ENCODE measurements around the gene ZEB2.

The ZEB2 gene

GRCh38 chr2:144475044-144475443 is 44.9 kb downstream of the ZEB2 start:
- Histone ChIP-seq H4K20me1 (ENCODE audit: insufficient read depth, low read length) (no peaks in the 10 kb centered on the region), H2AFZ (ENCODE audit: low read depth, low read length) (no peak overlapping the region), H3K9me3 (ENCODE audit: insufficient read depth, low read length, severe bottlenecking) (no peaks in the 10 kb centered on the region), H3K4me3 (ENCODE audit: low read depth in 1 of 2, low read length in 2 of 2) (no peak overlapping the region), H3K9ac (ENCODE audit: low read depth, low read length) (no peak overlapping the region), H3K27ac (ENCODE audit: low read length) (no peak overlapping the region), H3K4me2 (ENCODE audit: insufficient read depth, low read length) (no peak overlapping the region), H3K27me3 (ENCODE audit: insufficient read depth, low read length, poor library complexity) (no peaks in the 10 kb centered on the region), H3K36me3 (ENCODE audit: insufficient read depth, low read length) (0 out of 2 replicates have a peak, but pooled peaks cover 3% of the 10 kb centered on the region), H3K4me1 (ENCODE audit: insufficient read depth, low read length) (no peaks in the 10 kb centered on the region), H3K79me2 (ENCODE audit: insufficient read depth, low read length) (no peaks in the 10 kb centered on the region)
- no peak for TF ChIP-seq EZH2 (IDR thresholded peaks at IDR 0.05; ENCODE audit: borderline replicate concordance, low read depth, low read length, severe bottlenecking)
- TF ChIP-seq CTCF (IDR thresholded peaks at IDR 0.05; ENCODE audit: borderline replicate concordance, extremely low read depth, low read length, poor library complexity, severe bottlenecking): no peak
- DNase-seq: no peak
- ATAC-seq (ENCODE audit: insufficient read depth, low read depth): no peak

DNA sequence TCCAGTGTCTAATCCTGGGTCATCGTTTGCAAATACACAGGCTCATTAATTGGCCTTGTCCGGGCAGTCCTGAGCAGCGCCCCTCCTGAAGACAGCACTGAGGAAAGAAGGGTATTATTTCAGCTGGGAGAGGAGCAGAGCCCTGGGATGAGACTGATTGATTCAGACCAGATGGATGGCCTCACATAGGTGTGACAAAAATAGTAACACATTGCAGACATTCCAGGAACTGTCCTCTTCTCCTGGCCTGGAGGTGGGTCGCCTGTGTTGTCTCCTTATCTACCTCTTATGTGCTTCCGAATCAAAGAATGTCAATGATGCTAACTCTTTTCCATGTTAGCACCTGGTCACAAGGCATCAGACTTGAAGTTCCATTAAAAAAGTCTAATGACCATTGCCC is 45.9 kb downstream of the ZEB2 start:
- H2AFZ ChIP-seq (ENCODE audit: low read depth, low read length): no peak overlapping the region
- no peaks in the 10 kb centered on the region for H3K79me2 ChIP-seq (ENCODE audit: insufficient read depth, low read length)
- H3K27ac ChIP-seq (ENCODE audit: low read length): no peak overlapping the region
- ATAC-seq (ENCODE audit: insufficient read depth, low read depth) (no peak), DNase-seq (no peak)
- no peaks in the 10 kb centered on the region for H3K27me3 ChIP-seq (ENCODE audit: insufficient read depth, low read length, poor library complexity)
- no peaks in the 10 kb centered on the region for H3K9me3 ChIP-seq (ENCODE audit: insufficient read depth, low read length, severe bottlenecking)
- no peaks in the 10 kb centered on the region for H4K20me1 ChIP-seq (ENCODE audit: insufficient read depth, low read length)
- H3K4me1 ChIP-seq (ENCODE audit: insufficient read depth, low read length): no peaks in the 10 kb centered on the region
- H3K4me3 ChIP-seq (ENCODE audit: low read depth in 1 of 2, low read length in 2 of 2): no peak overlapping the region
- no peak overlapping the region for H3K9ac ChIP-seq (ENCODE audit: low read depth, low read length)
- TF ChIP-seq EZH2 (IDR thresholded peaks at IDR 0.05; ENCODE audit: borderline replicate concordance, low read depth, low read length, severe bottlenecking) (no peak), CTCF (IDR thresholded peaks at IDR 0.05; ENCODE audit: borderline replicate concordance, extremely low read depth, low read length, poor library complexity, severe bottlenecking) (no peak)
- no peak overlapping the region for H3K4me2 ChIP-seq (ENCODE audit: insufficient read depth, low read length)
- 0 out of 2 replicates have a peak, but pooled peaks cover 3% of the 10 kb centered on the region for H3K36me3 ChIP-seq (ENCODE audit: insufficient read depth, low read length)

GRCh38 chr2:144472911-144473310 is 47.0 kb downstream of the ZEB2 start:
- no peak overlapping the region for H3K9ac ChIP-seq (ENCODE audit: low read depth, low read length)
- H3K4me2 ChIP-seq (ENCODE audit: insufficient read depth, low read length): no peak overlapping the region
- H3K4me1 ChIP-seq (ENCODE audit: insufficient read depth, low read length): no peaks in the 10 kb centered on the region
- H4K20me1 ChIP-seq (ENCODE audit: insufficient read depth, low read length): no peaks in the 10 kb centered on the region
- no peak for ATAC-seq (ENCODE audit: insufficient read depth, low read depth)
- no peak for DNase-seq
- H3K36me3 ChIP-seq (ENCODE audit: insufficient read depth, low read length): 0 out of 2 replicates have a peak, but pooled peaks cover 3% of the 10 kb centered on the region
- no peak overlapping the region for H3K4me3 ChIP-seq (ENCODE audit: low read depth in 1 of 2, low read length in 2 of 2)
- H3K27ac ChIP-seq (ENCODE audit: low read length): no peak overlapping the region
- no peaks in the 10 kb centered on the region for H3K9me3 ChIP-seq (ENCODE audit: insufficient read depth, low read length, severe bottlenecking)
- no peaks in the 10 kb centered on the region for H3K27me3 ChIP-seq (ENCODE audit: insufficient read depth, low read length, poor library complexity)
- H3K79me2 ChIP-seq (ENCODE audit: insufficient read depth, low read length): no peaks in the 10 kb centered on the region
- no peak overlapping the region for H2AFZ ChIP-seq (ENCODE audit: low read depth, low read length)
- TF ChIP-seq EZH2 (IDR thresholded peaks at IDR 0.05; ENCODE audit: borderline replicate concordance, low read depth, low read length, severe bottlenecking) (no peak), CTCF (IDR thresholded peaks at IDR 0.05; ENCODE audit: borderline replicate concordance, extremely low read depth, low read length, poor library complexity, severe bottlenecking) (no peak)

- no peaks in the 10 kb centered on the region for H3K4me1 ChIP-seq (ENCODE audit: insufficient read depth, low read length)
- H3K4me3 ChIP-seq (ENCODE audit: low read depth in 1 of 2, low read length in 2 of 2): no peak overlapping the region
- no peak overlapping the region for H3K4me2 ChIP-seq (ENCODE audit: insufficient read depth, low read length)
- no peak overlapping the region for H3K9ac ChIP-seq (ENCODE audit: low read depth, low read length)
- H3K9me3 ChIP-seq (ENCODE audit: insufficient read depth, low read length, severe bottlenecking): no peaks in the 10 kb centered on the region
- H3K27me3 ChIP-seq (ENCODE audit: insufficient read depth, low read length, poor library complexity): no peaks in the 10 kb centered on the region
- no peaks in the 10 kb centered on the region for H3K79me2 ChIP-seq (ENCODE audit: insufficient read depth, low read length)
- H4K20me1 ChIP-seq (ENCODE audit: insufficient read depth, low read length): no peaks in the 10 kb centered on the region
- no peak overlapping the region for H2AFZ ChIP-seq (ENCODE audit: low read depth, low read length)
- H3K36me3 ChIP-seq (ENCODE audit: insufficient read depth, low read length): 0 out of 2 replicates have a peak, but pooled peaks cover 3% of the 10 kb centered on the region
- TF ChIP-seq EZH2 (IDR thresholded peaks at IDR 0.05; ENCODE audit: borderline replicate concordance, low read depth, low read length, severe bottlenecking) (no peak), CTCF (IDR thresholded peaks at IDR 0.05; ENCODE audit: borderline replicate concordance, extremely low read depth, low read length, poor library complexity, severe bottlenecking) (no peak)
- H3K27ac ChIP-seq (ENCODE audit: low read length): no peak overlapping the region
- DNase-seq (no peak), ATAC-seq (ENCODE audit: insufficient read depth, low read depth) (no peak)
Observed at GRCh38 chr2:144472046-144472412, 47.9 kb downstream of the ZEB2 start.
